ENCODE results near the gene PLXNB2.
"Not testable (repeated sequence)": the region's sequence is repeated elsewhere in the genome, so short reads cannot be mapped to it uniquely, and the experiment has no call there.

Gene PLXNB2

GRCh38 chr22:50326225-50326955 lies 18.9 kb upstream of the PLXNB2 start:
- H3K36me3 ChIP-seq (ENCODE audit: control insufficient read depth, insufficient read depth, low read length): no peaks in the 10 kb centered on the region
- no peaks in the 10 kb centered on the region for H3K9me3 ChIP-seq (ENCODE audit: control insufficient read depth, insufficient read depth, low read length)
- no peak overlapping the region for H3K9ac ChIP-seq (ENCODE audit: low read depth, low read length)
- peak overlapping the region; percentile 77 for H3K4me3 ChIP-seq (ENCODE audit: low read depth, low read length)
- H3K27ac ChIP-seq (ENCODE audit: low read depth, low read length): no peak overlapping the region
- peaks cover 3% of the 10 kb centered on the region; the same call in 1 of the 2 replicates for H3K4me1 ChIP-seq (ENCODE audit: control insufficient read depth, insufficient read depth, low read length)
- peaks cover 14% of the 10 kb centered on the region for H3K27me3 ChIP-seq (ENCODE audit: control insufficient read depth, insufficient read depth, low read length)

GRCh38 chr22:50325444-50326224 lies 18.2 kb upstream of the PLXNB2 start:
- Histone ChIP-seq H3K9me3 (ENCODE audit: control insufficient read depth, insufficient read depth, low read length) (no peaks in the 10 kb centered on the region), H3K4me1 (ENCODE audit: control insufficient read depth, insufficient read depth, low read length) (peaks cover 3% of the 10 kb centered on the region; the same call in 1 of the 2 replicates), H3K27me3 (ENCODE audit: control insufficient read depth, insufficient read depth, low read length) (peaks cover 14% of the 10 kb centered on the region), H3K36me3 (ENCODE audit: control insufficient read depth, insufficient read depth, low read length) (no peaks in the 10 kb centered on the region), H3K4me3 (ENCODE audit: low read depth, low read length) (peak overlapping the region; percentile 77; the same call in 1 of the 2 replicates), H3K9ac (ENCODE audit: low read depth, low read length) (no peak overlapping the region), H3K27ac (ENCODE audit: low read depth, low read length) (no peak overlapping the region)

GRCh38 chr22:50323900-50324299 lies 16.5 kb upstream of the PLXNB2 start:
- H3K27me3 ChIP-seq (ENCODE audit: control insufficient read depth, insufficient read depth, low read length): peaks cover 14% of the 10 kb centered on the region
- H3K4me3 ChIP-seq (ENCODE audit: low read depth, low read length): no peak overlapping the region
- no peak overlapping the region for H3K27ac ChIP-seq (ENCODE audit: low read depth, low read length)
- no peaks in the 10 kb centered on the region for H3K36me3 ChIP-seq (ENCODE audit: control insufficient read depth, insufficient read depth, low read length)
- no peak overlapping the region for H3K9ac ChIP-seq (ENCODE audit: low read depth, low read length)
- no peaks in the 10 kb centered on the region for H3K9me3 ChIP-seq (ENCODE audit: control insufficient read depth, insufficient read depth, low read length)
- peaks cover 3% of the 10 kb centered on the region; the same call in 1 of the 2 replicates for H3K4me1 ChIP-seq (ENCODE audit: control insufficient read depth, insufficient read depth, low read length)

GRCh38 chr22:50322382-50323104 lies 15.1 kb upstream of the PLXNB2 start:
- H3K27ac ChIP-seq (ENCODE audit: low read depth, low read length); H3K4me3 ChIP-seq (ENCODE audit: low read depth, low read length); H3K4me1 ChIP-seq (ENCODE audit: control insufficient read depth, insufficient read depth, low read length); H3K9me3 ChIP-seq (ENCODE audit: control insufficient read depth, insufficient read depth, low read length); H3K9ac ChIP-seq (ENCODE audit: low read depth, low read length); H3K36me3 ChIP-seq (ENCODE audit: control insufficient read depth, insufficient read depth, low read length): not testable (repeated sequence)
- peaks cover 14% of the 10 kb centered on the region for H3K27me3 ChIP-seq (ENCODE audit: control insufficient read depth, insufficient read depth, low read length)

DNA sequence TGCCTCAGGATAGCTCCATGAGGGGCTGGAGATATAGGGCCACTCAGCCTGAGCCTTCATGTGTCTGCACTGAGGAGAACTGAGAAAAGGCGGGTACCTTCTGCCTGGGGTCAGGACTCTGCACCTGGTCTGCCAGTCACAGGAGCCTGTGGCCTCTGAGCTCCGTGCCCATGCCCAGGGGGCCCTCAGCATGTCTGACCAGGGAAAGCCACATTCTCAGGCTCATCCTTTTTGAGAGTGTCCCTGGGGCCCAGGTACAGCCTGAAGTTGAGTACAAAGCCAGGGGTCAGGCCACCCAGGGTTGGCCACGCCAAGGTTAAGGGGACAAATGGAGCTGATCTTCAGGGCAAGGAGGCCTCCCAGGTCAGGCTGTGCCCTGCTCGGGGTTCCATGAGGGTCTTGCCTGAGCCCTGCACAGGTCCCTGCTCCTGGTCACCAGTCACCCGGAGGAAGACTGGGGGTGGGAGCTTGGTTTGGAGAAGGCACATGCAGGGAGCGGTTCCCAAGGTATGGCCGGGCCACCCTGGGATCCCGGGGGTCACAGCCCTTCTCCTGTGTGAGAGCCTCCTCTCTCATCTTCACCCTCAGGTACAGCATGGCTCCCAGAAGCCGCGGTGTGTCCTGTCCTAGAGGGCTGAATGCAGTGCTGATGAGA lies 13.4 kb upstream of the PLXNB2 start:
- no peak overlapping the region for H3K4me3 ChIP-seq (ENCODE audit: low read depth, low read length)
- H3K36me3 ChIP-seq (ENCODE audit: control insufficient read depth, insufficient read depth, low read length): no peaks in the 10 kb centered on the region
- H3K9me3 ChIP-seq (ENCODE audit: control insufficient read depth, insufficient read depth, low read length): no peaks in the 10 kb centered on the region
- peaks cover 8% of the 10 kb centered on the region for H3K27me3 ChIP-seq (ENCODE audit: control insufficient read depth, insufficient read depth, low read length)
- no peaks in the 10 kb centered on the region for H3K4me1 ChIP-seq (ENCODE audit: control insufficient read depth, insufficient read depth, low read length)
- H3K9ac ChIP-seq (ENCODE audit: low read depth, low read length): no peak overlapping the region
- no peak overlapping the region for H3K27ac ChIP-seq (ENCODE audit: low read depth, low read length)

GRCh38 chr22:50320116-50320515 lies 12.7 kb upstream of the PLXNB2 start:
- H3K27me3 ChIP-seq (ENCODE audit: control insufficient read depth, insufficient read depth, low read length): 0 out of 2 replicates have a peak, but pooled peaks cover 2% of the 10 kb centered on the region

GRCh38 chr22:50319503-50319951 lies 12.1 kb upstream of the PLXNB2 start:
- H3K27ac ChIP-seq (ENCODE audit: low read depth, low read length): no peak overlapping the region
- no peaks in the 10 kb centered on the region for H3K27me3 ChIP-seq (ENCODE audit: control insufficient read depth, insufficient read depth, low read length)
- no peaks in the 10 kb centered on the region for H3K36me3 ChIP-seq (ENCODE audit: control insufficient read depth, insufficient read depth, low read length)
- H3K9me3 ChIP-seq (ENCODE audit: control insufficient read depth, insufficient read depth, low read length): no peaks in the 10 kb centered on the region
- no peak overlapping the region for H3K9ac ChIP-seq (ENCODE audit: low read depth, low read length)
- H3K4me1 ChIP-seq (ENCODE audit: control insufficient read depth, insufficient read depth, low read length): 0 out of 2 replicates have a peak, but pooled peaks cover 3% of the 10 kb centered on the region
- no peak overlapping the region for H3K4me3 ChIP-seq (ENCODE audit: low read depth, low read length)

More at GRCh38 chr22:50320116-50320515, 12.7 kb upstream of the PLXNB2 start:
- Histone ChIP-seq H3K4me1 (ENCODE audit: control insufficient read depth, insufficient read depth, low read length) (no peaks in the 10 kb centered on the region), H3K36me3 (ENCODE audit: control insufficient read depth, insufficient read depth, low read length) (no peaks in the 10 kb centered on the region), H3K9me3 (ENCODE audit: control insufficient read depth, insufficient read depth, low read length) (no peaks in the 10 kb centered on the region), H3K9ac (ENCODE audit: low read depth, low read length) (no peak overlapping the region), H3K27ac (ENCODE audit: low read depth, low read length) (no peak overlapping the region), H3K4me3 (ENCODE audit: low read depth, low read length) (no peak overlapping the region)

DNA sequence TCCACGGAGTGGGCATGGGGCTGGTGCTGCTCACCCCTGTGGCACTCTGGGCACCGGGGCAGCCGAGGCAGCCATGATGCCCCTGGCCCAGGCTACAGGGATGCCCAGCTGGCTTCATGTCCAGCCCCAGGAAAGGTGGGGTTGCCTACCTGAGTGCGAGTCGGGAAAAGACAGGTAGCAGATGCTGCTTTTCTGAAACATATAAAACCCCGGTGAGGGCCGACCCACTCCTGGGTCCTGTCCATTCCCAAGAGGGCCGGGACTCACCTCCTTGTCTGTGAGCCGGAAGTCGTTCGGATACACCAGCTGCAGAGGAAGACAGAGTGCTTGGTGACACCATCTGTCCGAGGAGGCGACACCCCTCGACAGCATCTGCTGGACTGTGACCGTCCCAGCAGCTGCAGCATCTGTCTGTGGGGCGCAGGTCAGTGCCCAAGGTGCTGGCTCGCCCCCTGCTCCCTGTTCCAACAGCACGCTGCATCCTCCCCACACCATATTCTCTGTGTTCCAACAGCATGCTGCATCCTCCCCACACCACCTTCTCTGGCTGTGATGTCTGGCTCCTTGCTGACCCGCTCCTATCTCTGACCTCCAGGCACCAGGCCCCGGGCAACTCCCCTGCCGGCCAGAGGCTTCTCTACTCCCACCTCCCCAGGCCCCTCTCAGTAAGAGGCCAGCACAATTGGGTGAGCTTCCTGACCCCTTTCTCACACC lies 11.4 kb upstream of the PLXNB2 start:
- Histone ChIP-seq H3K9ac (ENCODE audit: low read depth, low read length) (no peak overlapping the region), H3K36me3 (ENCODE audit: control insufficient read depth, insufficient read depth, low read length) (no peaks in the 10 kb centered on the region), H3K27me3 (ENCODE audit: control insufficient read depth, insufficient read depth, low read length) (no peaks in the 10 kb centered on the region), H3K4me1 (ENCODE audit: control insufficient read depth, insufficient read depth, low read length) (0 out of 2 replicates have a peak, but pooled peaks cover 3% of the 10 kb centered on the region), H3K4me3 (ENCODE audit: low read depth, low read length) (no peak overlapping the region), H3K27ac (ENCODE audit: low read depth, low read length) (no peak overlapping the region), H3K9me3 (ENCODE audit: control insufficient read depth, insufficient read depth, low read length) (no peaks in the 10 kb centered on the region)

- Histone ChIP-seq H3K36me3 (ENCODE audit: control insufficient read depth, insufficient read depth, low read length) (no peaks in the 10 kb centered on the region), H3K4me3 (ENCODE audit: low read depth, low read length) (no peak overlapping the region), H3K9me3 (ENCODE audit: control insufficient read depth, insufficient read depth, low read length) (no peaks in the 10 kb centered on the region), H3K9ac (ENCODE audit: low read depth, low read length) (no peak overlapping the region), H3K4me1 (ENCODE audit: control insufficient read depth, insufficient read depth, low read length) (0 out of 2 replicates have a peak, but pooled peaks cover 3% of the 10 kb centered on the region), H3K27ac (ENCODE audit: low read depth, low read length) (no peak overlapping the region), H3K27me3 (ENCODE audit: control insufficient read depth, insufficient read depth, low read length) (no peaks in the 10 kb centered on the region)
Observed at GRCh38 chr22:50318356-50318697, 10.9 kb upstream of the PLXNB2 start.

GRCh38 chr22:50317674-50318073 lies 10.2 kb upstream of the PLXNB2 start:
- Histone ChIP-seq H3K4me3 (ENCODE audit: low read depth, low read length) (no peak overlapping the region), H3K9me3 (ENCODE audit: control insufficient read depth, insufficient read depth, low read length) (no peaks in the 10 kb centered on the region), H3K36me3 (ENCODE audit: control insufficient read depth, insufficient read depth, low read length) (no peaks in the 10 kb centered on the region), H3K4me1 (ENCODE audit: control insufficient read depth, insufficient read depth, low read length) (0 out of 2 replicates have a peak, but pooled peaks cover 3% of the 10 kb centered on the region), H3K27me3 (ENCODE audit: control insufficient read depth, insufficient read depth, low read length) (no peaks in the 10 kb centered on the region), H3K27ac (ENCODE audit: low read depth, low read length) (no peak overlapping the region), H3K9ac (ENCODE audit: low read depth, low read length) (no peak overlapping the region)

Measured in HUES48 (cell line).